HepG2 (cell line): ENCODE results near the gene SYTL3. TPM values are rescaled to one million over a fixed set of nuclear protein-coding genes. Genes with fewer than 3 reads are reported as not detected.

Experiments
- ATAC-seq: fragments of 200-7000 bp; cut with Tn5 transposase; 3 replicates; pipeline ENCODE4 v1.9.1; 2020; ENCODE audit warnings: mild to moderate bottlenecking, moderate library complexity
- BruUV-seq: library from RNA; stranded (reverse); fragments of 400-500 nt; replicated peaks from 2 replicates; lab custom pipeline; 2021; lab: Mats Ljungman, UMichigan
- CTCF ChIA-PET: fragments of 300-600 bp; formaldehyde crosslinking; extraction: SDS; loops from one replicate; lab custom pipeline; 2021; ENCODE audit warnings: low total read pairs, inconsistent platforms, low intra/inter-chr PET ratio; lab: Yijun Ruan, JAX
- POLR2A ChIA-PET: fragments of 350-600 bp; sonication (Branson Sonifier 250); formaldehyde crosslinking; loops from one replicate; lab custom pipeline; 2020; ENCODE audit warnings: antibody characterized with exemption, inconsistent platforms; lab: Yijun Ruan, JAX
- DNase-seq: peaks from one replicate; pipeline ENCODE4 v3.0.0-alpha.2; 2015; ENCODE audit warnings: low spot score
- FAIRE-seq: peaks from 3 replicates; lab custom pipeline; 2011; peaks lifted over from hg19 to GRCh38; lab: Jason Lieb, UNC
- H2AFZ ChIP-seq: one replicate; pipeline ENCODE4 v1.6.1; 2011; ENCODE audit warnings: low read length, inconsistent platforms
- H3K27ac ChIP-seq: fragments of 300-600 bp; 3 replicates; pipeline ENCODE4 v1.8.0; 2011; ENCODE audit warnings: mixed run types, mild to moderate bottlenecking, mixed read lengths, low read length, inconsistent platforms; ENCODE audit not compliant: insufficient read depth; ENCODE audit errors: extremely low read length
- H3K27me3 ChIP-seq, 2 experiments: fragments of 200-600 bp in 1 of 2; 2 replicates in 1 of 2; 3 replicates in 1 of 2; pipeline versions ENCODE4 v1.6.0 to v1.8.0; 2011; ENCODE audit warnings: low read length in 2 of 2, mild to moderate bottlenecking in 2 of 2, moderate library complexity in 2 of 2, inconsistent platforms in 1 of 2; ENCODE audit not compliant: insufficient read depth in 2 of 2, control insufficient read depth in 1 of 2
- H3K36me3 ChIP-seq, 2 experiments: fragments of 200-600 bp in 1 of 2; replicated peaks in 1 of 2; 2 replicates in 1 of 2; 3 replicates in 1 of 2; pipeline versions ENCODE4 v1.5.1 to v1.8.0; 2011; ENCODE audit warnings: low read length in 2 of 2, inconsistent platforms in 1 of 2; ENCODE audit not compliant: insufficient read depth in 2 of 2, control insufficient read depth in 1 of 2
- H3K4me1 ChIP-seq: 2 replicates; pipeline ENCODE4 v1.5.1; 2012; ENCODE audit warnings: low read length, inconsistent platforms; ENCODE audit not compliant: insufficient read depth
- H3K4me2 ChIP-seq: 2 replicates; pipeline ENCODE4 v1.6.0; 2011; ENCODE audit warnings: low read depth, low read length, inconsistent platforms
- H3K4me3 ChIP-seq, 3 experiments: fragments of 200-600 bp in 1 of 3; sonication (generic), shearing (Covaris generic) in 1 of 3; replicated peaks in 1 of 3; 2 replicates each; pipeline ENCODE4 v1.5.1; 2011 to 2016; ENCODE audit warnings: low read length in 3 of 3, inconsistent platforms in 2 of 3, low read depth in 2 of 3, mild to moderate bottlenecking in 2 of 3, control low read depth in 1 of 3, mixed read lengths in 1 of 3; ENCODE audit not compliant: insufficient read depth in 1 of 3
- H3K79me2 ChIP-seq: one replicate; pipeline ENCODE4 v1.6.1; 2011; ENCODE audit warnings: low read length, inconsistent platforms; ENCODE audit not compliant: insufficient read depth
- H3K9ac ChIP-seq: 2 replicates; pipeline ENCODE4 v1.6.0; 2011; ENCODE audit warnings: mild to moderate bottlenecking, low read depth, low read length, inconsistent platforms; ENCODE audit not compliant: insufficient read depth
- H3K9me3 ChIP-seq: 2 replicates; pipeline ENCODE4 v1.5.1; 2012; ENCODE audit warnings: mild to moderate bottlenecking, low read length
- H4K20me1 ChIP-seq: 2 replicates; pipeline ENCODE4 v1.6.0; 2011; ENCODE audit warnings: inconsistent platforms, mild to moderate bottlenecking, low read length, moderate library complexity; ENCODE audit not compliant: insufficient read depth
- ARNTL ChIP-seq: sonication (generic); formaldehyde crosslinking; IDR thresholded peaks from 2 replicates; pipeline ENCODE4 v1.4.0; 2020; ENCODE audit warnings: mild to moderate bottlenecking, missing genetic modification reagents
- FOXK2 ChIP-seq: fragments of 450-650 bp; IDR thresholded peaks from 2 replicates; pipeline ENCODE4 v1.6.1; 2016
- JUN ChIP-seq: sonication (generic); formaldehyde crosslinking; IDR thresholded peaks from 2 replicates; pipeline ENCODE4 v1.4.0; 2020; ENCODE audit warnings: mild to moderate bottlenecking, missing genetic modification reagents
- PAF1 ChIP-seq: IDR thresholded peaks from 2 replicates; pipeline ENCODE4 v1.6.1; 2016; ENCODE audit warnings: missing genetic modification reagents, missing compliant biosample characterization
- YEATS2 ChIP-seq: sonication (generic); formaldehyde crosslinking; IDR thresholded peaks from 2 replicates; pipeline ENCODE4 v1.4.0; 2020; ENCODE audit warnings: missing genetic modification reagents, borderline replicate concordance
- ZNF136 ChIP-seq: sonication (generic); formaldehyde crosslinking; IDR thresholded peaks from 2 replicates; pipeline ENCODE4 v1.8.1; 2022; ENCODE audit warnings: low read depth, mild to moderate bottlenecking, moderate library complexity, missing genetic modification reagents
- ZNF17 ChIP-seq: sonication (generic); formaldehyde crosslinking; IDR thresholded peaks from 2 replicates; pipeline ENCODE4 v1.5.0; 2020; ENCODE audit warnings: mild to moderate bottlenecking, missing genetic modification reagents
- ZNF567 ChIP-seq: sonication (generic); formaldehyde crosslinking; IDR thresholded peaks from 2 replicates; pipeline ENCODE4 v1.8.1; 2023; ENCODE audit warnings: mild to moderate bottlenecking, missing genetic modification reagents, borderline replicate concordance
- ZNF597 ChIP-seq: sonication (generic); formaldehyde crosslinking; IDR thresholded peaks from 2 replicates; pipeline ENCODE4 v1.5.0; 2020; ENCODE audit warnings: missing genetic modification reagents
- ZNF652 ChIP-seq: IDR thresholded peaks from 2 replicates; pipeline ENCODE4 v1.6.1; 2016; ENCODE audit warnings: low read depth, borderline replicate concordance
- ZNF839 ChIP-seq: sonication (generic); formaldehyde crosslinking; IDR thresholded peaks from 2 replicates; pipeline ENCODE4 v1.4.0; 2020; ENCODE audit warnings: missing genetic modification reagents, mild to moderate bottlenecking, borderline replicate concordance
- WGBS: methylation state at CpG from one replicate; pipeline ENCODE4 v1.1.6; 2017; ENCODE audit warnings: low lambda C conversion rate; 5-methylcytosine and 5-hydroxymethylcytosine counted together
- in situ Hi-C: cut with HindIII; loops from 2 replicates; pipeline ENCODE4 v1.10.0; 2017; ENCODE audit warnings: low pct_unique_long_range_greater_than_20kb; ENCODE audit not compliant: extremely low pct_ligation_motif_present
- intact Hi-C: fragments of 100-400 bp; cut with micrococcal nuclease; formaldehyde crosslinking; loops from one replicate; pipeline ENCODE4 v1.10.0; 2022; ENCODE audit not compliant: unreplicated experiment
- polyA plus RNA-seq, 8 experiments: library from polyadenylated mRNA; depleted of rRNA in 3 of 8; stranded (reverse) in 7 of 8; unstranded in 1 of 8; fragments of >200 nt; fragmentation: Illumina TruSeq in 4 of 8; extraction: Trizol in 4 of 8; gene quantifications; 2 replicates each; pipeline versions ENCODE4 v1.2.1 to v1.2.3, GENCODE V29; 2011 to 2016; ENCODE audit warnings: low read depth in 4 of 8, missing spikeins in 1 of 8, mixed read lengths in 1 of 8; ENCODE audit not compliant: insufficient read depth in 1 of 8
- total RNA-seq, 5 experiments: library from RNA; depleted of rRNA; stranded (reverse); fragments of >200 nt; fragmentation: Illumina TruSeq; extraction: Trizol; gene quantifications; 2 replicates each; pipeline ENCODE4 v1.2.3, GENCODE V29; 2016; ENCODE audit warnings: low read depth in 1 of 5
- TF ChIP-seq, protein P1 (sequence below), 2 experiments: sonication (generic) in 1 of 2; formaldehyde crosslinking in 1 of 2; IDR thresholded peaks; 2 replicates each; pipeline versions ENCODE4 v1.5.1 to v1.6.1; 2011 to 2020; ENCODE audit warnings: borderline replicate concordance in 1 of 2, low read depth in 1 of 2, low read length in 1 of 2, mild to moderate bottlenecking in 1 of 2, missing genetic modification reagents in 1 of 2, moderate library complexity in 1 of 2

SYTL3 gene
- total and polyA plus RNA-seq, 2 of the 13 experiments (the other 11 are each of a cell fraction or from before 2014, with no cell fraction given) = 0.11 to 0.28 TPM

- Histone ChIP-seq H3K36me3 (no peaks in the 10 kb centered on the region), H3K27me3 (peaks cover 2 to 35% of the 10 kb centered on the region in 2 experiments; a peak in 3 of 5 replicates), H2AFZ (no peak overlapping the region), H3K4me1 (peaks cover 40% of the 10 kb centered on the region), H4K20me1 (no peaks in the 10 kb centered on the region), H3K4me2 (no peak overlapping the region), H3K79me2 (no peaks in the 10 kb centered on the region)
- no TSS peak for BruUV-seq
- ATAC-seq (0 out of 3 replicates have a peak, but pooled peaks have one; percentile 9), DNase-seq (no peak)
- WGBS = 61% methylated on average over 15 of the region's 15 CpGs
- in situ Hi-C loops = no loop called here
- intact Hi-C loops = no loop called here
- POLR2A ChIA-PET = interaction anchor here (1.0 to 2.9 kb wide), 2 partner anchors 9 kb away, joined by 3 to 10 read pairs; partner anchors contain the start of gene DYNLT1
- TF ChIP-seq ZNF567 (CRISPR knock-in tag) (no peak), JUN (CRISPR knock-in tag) (no peak), ARNTL (CRISPR knock-in tag) (no peak), ZNF652 (no peak), ZNF17 (no peak), ZNF597 (CRISPR knock-in tag) (no peak), ZNF136 (no peak), YEATS2 (CRISPR knock-in tag) (no peak), ZNF839 (CRISPR knock-in tag) (no peak), FOXK2 (no peak), PAF1 (no peak)
- TF ChIP-seq, protein P1, sequence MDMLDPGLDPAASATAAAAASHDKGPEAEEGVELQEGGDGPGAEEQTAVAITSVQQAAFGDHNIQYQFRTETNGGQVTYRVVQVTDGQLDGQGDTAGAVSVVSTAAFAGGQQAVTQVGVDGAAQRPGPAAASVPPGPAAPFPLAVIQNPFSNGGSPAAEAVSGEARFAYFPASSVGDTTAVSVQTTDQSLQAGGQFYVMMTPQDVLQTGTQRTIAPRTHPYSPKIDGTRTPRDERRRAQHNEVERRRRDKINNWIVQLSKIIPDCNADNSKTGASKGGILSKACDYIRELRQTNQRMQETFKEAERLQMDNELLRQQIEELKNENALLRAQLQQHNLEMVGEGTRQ (IDR thresholded peaks at IDR 0.05; ENCODE audit: low read depth, low read length) = no peak
- TF ChIP-seq, protein P1 (CRISPR knock-in tag; IDR thresholded peaks at IDR 0.05; ENCODE audit: borderline replicate concordance) = no peak
- TF ChIP-seq, all 625 proteins: peak for 0
- Histone ChIP-seq H3K4me3 (no peak overlapping the region), H3K9ac (no peak overlapping the region), H3K27ac (no peak overlapping the region), H3K9me3 (no peaks in the 10 kb centered on the region)
- CTCF ChIA-PET = no interaction called here
- no peak for FAIRE-seq
These were observed 3.9 kb downstream of the SYTL3 start for GRCh38 chr6:158653577-158654354.
